Measurements from ENCODE around the gene NDUFA3.

NDUFA3 gene

DNA sequence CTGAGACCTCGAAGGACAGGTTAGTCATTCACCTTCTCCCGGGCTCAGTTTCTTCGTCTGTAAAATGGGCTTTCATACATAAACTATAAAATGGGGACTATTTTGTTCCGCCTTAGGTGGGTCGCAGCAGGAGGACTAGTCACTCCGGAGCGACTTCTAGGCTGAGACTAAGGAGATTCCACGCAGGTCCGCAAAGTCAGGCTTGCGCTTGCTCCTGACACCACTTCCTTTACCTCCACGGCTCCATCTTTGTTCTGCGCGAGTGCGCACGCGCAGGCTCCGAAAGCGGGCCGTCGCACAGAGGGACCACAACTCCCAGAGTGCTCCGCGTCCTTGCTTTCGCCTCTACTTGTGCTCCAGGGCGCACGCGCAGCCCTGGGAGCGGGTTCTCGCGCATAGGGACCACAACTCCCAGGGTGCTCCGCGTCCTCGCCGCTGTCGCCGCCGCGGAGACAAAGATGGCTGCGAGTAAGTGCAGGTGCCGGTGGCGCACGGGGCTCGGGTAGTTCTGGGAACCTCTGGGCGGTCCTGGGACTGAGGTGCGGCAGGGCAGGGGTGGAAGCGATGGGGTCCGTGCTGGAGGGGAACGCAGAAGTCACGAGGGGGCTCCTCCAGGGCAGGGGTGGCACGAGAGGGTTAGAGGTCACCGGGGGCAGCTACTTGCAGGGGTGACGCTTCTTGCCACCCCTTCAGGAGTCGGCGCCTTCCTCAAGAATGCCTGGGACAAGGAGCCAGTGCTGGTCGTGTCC is at the start of gene NDUFA3:
NDUFA3 (plus strand) TSS at position 435 of the 749 bp plus-strand sequence; CDS start at position 459, 24 bp downstream.
- TF ChIP-seq, protein P1, sequence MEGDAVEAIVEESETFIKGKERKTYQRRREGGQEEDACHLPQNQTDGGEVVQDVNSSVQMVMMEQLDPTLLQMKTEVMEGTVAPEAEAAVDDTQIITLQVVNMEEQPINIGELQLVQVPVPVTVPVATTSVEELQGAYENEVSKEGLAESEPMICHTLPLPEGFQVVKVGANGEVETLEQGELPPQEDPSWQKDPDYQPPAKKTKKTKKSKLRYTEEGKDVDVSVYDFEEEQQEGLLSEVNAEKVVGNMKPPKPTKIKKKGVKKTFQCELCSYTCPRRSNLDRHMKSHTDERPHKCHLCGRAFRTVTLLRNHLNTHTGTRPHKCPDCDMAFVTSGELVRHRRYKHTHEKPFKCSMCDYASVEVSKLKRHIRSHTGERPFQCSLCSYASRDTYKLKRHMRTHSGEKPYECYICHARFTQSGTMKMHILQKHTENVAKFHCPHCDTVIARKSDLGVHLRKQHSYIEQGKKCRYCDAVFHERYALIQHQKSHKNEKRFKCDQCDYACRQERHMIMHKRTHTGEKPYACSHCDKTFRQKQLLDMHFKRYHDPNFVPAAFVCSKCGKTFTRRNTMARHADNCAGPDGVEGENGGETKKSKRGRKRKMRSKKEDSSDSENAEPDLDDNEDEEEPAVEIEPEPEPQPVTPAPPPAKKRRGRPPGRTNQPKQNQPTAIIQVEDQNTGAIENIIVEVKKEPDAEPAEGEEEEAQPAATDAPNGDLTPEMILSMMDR (IDR thresholded peaks at IDR 0.05; ENCODE audit: low read depth, low read length), result no peak
- H3K4me3 ChIP-seq (replicated peaks in 1 of 2; ENCODE audit: low read depth in 2 of 2, low read length in 2 of 2), result peak within 1 kb of the TSS; percentile 74 to 100
- DNase-seq (ENCODE audit: low read depth in 2 of 2), result peak; percentile 99

DNA sequence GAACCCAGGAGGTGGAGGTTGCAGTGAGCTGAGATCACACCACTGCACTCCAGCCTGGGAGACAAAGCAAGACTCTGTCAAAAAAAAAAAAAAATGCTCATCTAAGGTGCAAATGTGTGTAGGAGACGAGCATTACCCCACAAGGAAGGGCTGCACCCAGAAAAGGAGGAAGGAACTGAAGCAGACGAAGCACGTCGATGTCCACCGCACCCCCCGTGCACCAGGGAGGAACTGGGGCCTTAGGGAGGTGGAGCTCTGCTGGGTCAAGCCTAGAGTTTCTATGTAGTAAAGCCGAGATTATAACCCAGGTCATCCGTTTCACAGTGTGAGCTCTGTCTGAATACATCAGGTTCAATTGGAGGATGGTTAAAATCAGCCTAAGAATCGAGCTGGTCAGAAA is 40.0 kb upstream of the NDUFA3 start:
- TF ChIP-seq, protein P1 (IDR thresholded peaks at IDR 0.05; ENCODE audit: low read depth, low read length), result no peak
- no peak for DNase-seq (ENCODE audit: low read depth in 2 of 2)
- H3K4me3 ChIP-seq (replicated peaks in 1 of 2; ENCODE audit: low read depth in 2 of 2, low read length in 2 of 2), result no peak overlapping the region

DNA sequence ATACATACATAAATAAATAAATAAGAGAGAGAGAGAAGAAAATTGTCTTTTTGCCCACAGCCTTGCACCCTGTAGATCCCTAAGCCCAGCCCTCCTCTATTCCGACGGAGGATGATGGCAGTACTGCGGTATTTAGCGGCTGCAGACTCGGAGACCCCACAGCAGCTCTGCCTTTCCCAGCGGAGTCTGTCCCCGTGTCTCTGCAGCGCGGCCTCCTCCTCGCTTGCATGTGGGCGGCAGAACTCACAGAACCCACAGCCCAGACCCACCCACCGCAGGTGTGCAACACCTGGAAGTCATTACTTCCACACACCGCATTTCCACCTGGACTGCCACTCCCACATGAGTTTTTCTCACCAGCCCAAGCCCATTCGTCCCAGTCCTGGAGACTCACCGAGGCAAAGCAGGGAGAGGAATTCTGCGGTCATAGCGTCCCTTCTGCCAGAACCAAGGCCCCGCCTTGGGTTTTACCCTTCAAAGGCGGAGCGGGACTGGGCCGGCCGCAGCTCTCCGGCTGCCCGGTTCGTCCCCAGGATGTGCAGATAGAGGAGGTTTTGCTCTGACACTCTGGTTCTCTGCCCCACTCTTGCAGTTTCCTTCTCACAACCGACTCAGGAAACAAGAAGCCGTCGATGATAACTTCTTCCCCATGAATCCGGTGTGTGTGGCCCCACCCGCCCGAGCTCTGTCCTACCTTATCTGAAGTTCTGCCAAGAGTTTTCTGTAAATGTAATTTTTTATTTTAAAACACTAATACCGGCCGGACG is 39.1 kb upstream of the NDUFA3 start, which contains the start of gene VSTM1:
VSTM1 (minus strand) TSS at position 548 of the 767 bp plus-strand sequence; CDS start at position 428, 120 bp downstream.
- H3K4me3 ChIP-seq (replicated peaks in 1 of 2; ENCODE audit: low read depth in 2 of 2, low read length in 2 of 2), result no peak within 1 kb of the TSS
- DNase-seq (ENCODE audit: low read depth in 2 of 2), result no peak
- TF ChIP-seq, protein P1 (IDR thresholded peaks at IDR 0.05; ENCODE audit: low read depth, low read length), result no peak

DNA sequence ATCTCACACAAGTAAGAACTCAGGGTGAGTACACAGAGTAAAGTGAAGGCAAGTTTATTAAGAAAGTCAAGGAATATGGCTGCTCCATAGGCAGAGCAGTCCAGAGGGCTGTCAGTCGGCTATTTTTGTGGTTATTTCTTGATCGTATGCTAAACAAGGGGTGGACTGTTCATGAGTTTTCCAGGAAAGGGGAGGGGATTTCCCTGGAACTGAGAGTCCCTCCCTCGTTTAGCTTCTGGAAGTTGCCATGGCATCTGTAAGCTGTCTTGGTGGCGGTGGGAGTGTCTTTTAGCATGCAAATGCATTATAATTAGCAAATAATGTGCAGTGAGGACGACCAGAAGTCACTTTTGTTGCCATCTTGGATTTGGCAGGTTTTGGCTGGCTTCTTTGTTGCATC is 33.2 kb upstream of the NDUFA3 start:
- DNase-seq (ENCODE audit: low read depth in 2 of 2), result no peak
- TF ChIP-seq, protein P1 (IDR thresholded peaks at IDR 0.05; ENCODE audit: low read depth, low read length), result no peak
- no peak overlapping the region for H3K4me3 ChIP-seq (replicated peaks in 1 of 2; ENCODE audit: low read depth in 2 of 2, low read length in 2 of 2)

DNA sequence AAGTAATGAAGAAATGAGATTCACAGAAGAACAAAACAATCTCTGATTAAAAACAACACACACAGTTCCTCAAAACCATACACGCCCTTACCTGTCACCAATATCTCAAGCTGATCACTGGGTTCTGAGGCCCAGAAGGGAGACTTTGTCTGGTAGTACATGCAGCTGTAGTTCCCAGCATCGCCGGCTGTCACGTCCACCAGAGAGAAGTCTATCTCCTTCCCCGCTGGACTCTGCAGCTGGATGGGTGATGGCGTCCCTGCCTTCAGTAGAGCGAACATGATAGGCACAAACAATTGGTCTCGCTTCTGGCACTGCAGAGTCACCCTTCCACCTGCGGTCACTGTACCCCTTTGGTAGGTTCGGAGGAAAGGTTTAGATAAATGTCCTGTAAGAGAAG is 28.8 kb upstream of the NDUFA3 start:
- TF ChIP-seq, protein P1 (IDR thresholded peaks at IDR 0.05; ENCODE audit: low read depth, low read length), result no peak
- no peak overlapping the region for H3K4me3 ChIP-seq (replicated peaks in 1 of 2; ENCODE audit: low read depth in 2 of 2, low read length in 2 of 2)
- DNase-seq (ENCODE audit: low read depth in 2 of 2), result no peak

DNA sequence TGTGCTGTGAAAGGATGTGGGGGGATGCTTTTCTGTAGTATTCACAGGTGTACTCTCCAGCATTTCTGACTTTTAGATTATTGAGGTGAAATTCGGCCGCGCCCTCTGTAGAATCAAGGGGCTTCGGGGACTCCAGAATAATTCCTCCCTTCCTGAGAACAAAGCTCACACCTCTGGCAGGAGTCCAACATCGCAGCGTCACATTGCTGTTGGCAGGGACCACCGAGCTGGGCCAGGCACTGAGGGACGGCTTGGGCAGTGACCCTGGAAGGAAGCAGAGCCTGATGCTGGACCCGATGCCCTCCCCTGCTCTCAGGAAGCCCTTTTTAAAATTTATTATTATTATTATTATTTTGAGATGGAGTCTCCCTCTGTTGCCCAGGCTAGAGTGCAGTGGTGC is 27.8 kb upstream of the NDUFA3 start:
- DNase-seq (ENCODE audit: low read depth in 2 of 2), result no peak
- TF ChIP-seq, protein P1 (IDR thresholded peaks at IDR 0.05; ENCODE audit: low read depth, low read length), result no peak

More for the DNA sequence above, 27.8 kb upstream of the NDUFA3 start:
- no peak overlapping the region for H3K4me3 ChIP-seq (replicated peaks in 1 of 2; ENCODE audit: low read depth in 2 of 2, low read length in 2 of 2)

All from cardiac fibroblast (primary cell).